K562 (cell line): ENCODE measurements around the gene NCOA1. TPM values are rescaled to one million over a fixed set of nuclear protein-coding genes. Genes with fewer than 3 reads are reported as not detected.

ENCODE experiments used
- BDP1 ChIP-seq: IDR thresholded peaks from 3 replicates; pipeline ENCODE4 v1.6.1; 2011; ENCODE audit not compliant: insufficient read length, insufficient read depth
- ELF2 ChIP-seq: fragments of 250-450 bp; sonication (Bioruptor Pico); IDR thresholded peaks from 2 replicates; pipeline ENCODE4 v1.5.0; 2021; ENCODE audit warnings: mild to moderate bottlenecking
- FOXA3 ChIP-seq, 2 experiments: fragments of 450-650 bp in 1 of 2; sonication (generic) in 1 of 2; formaldehyde crosslinking; IDR thresholded peaks in 1 of 2; conservative IDR thresholded peaks in 1 of 2; 2 replicates each; pipeline versions ENCODE4 v1.4.0 to v1.8.0; 2020 to 2022; ENCODE audit warnings: mild to moderate bottlenecking in 2 of 2, missing genetic modification reagents in 1 of 2
- GTF2A2 ChIP-seq: IDR thresholded peaks from 2 replicates; pipeline ENCODE4 v1.6.1; 2016; ENCODE audit warnings: mild to moderate bottlenecking, missing genetic modification characterization, missing compliant biosample characterization
- KLF16 ChIP-seq: IDR thresholded peaks from 2 replicates; pipeline ENCODE4 v1.6.1; 2016; ENCODE audit warnings: antibody characterized with exemption
- MIER1 ChIP-seq: fragments of 450-650 bp; IDR thresholded peaks from 2 replicates; pipeline ENCODE4 v1.6.1; 2016; ENCODE audit warnings: antibody characterized with exemption, mild to moderate bottlenecking, low read depth
- MTA1 ChIP-seq: fragments of 450-650 bp; IDR thresholded peaks from 2 replicates; pipeline ENCODE4 v1.6.1; 2017; ENCODE audit warnings: borderline replicate concordance
- PHF8 ChIP-seq: fragments of 200-600 bp; sonication (generic); IDR thresholded peaks from 2 replicates; pipeline ENCODE4 v1.6.1; 2012; ENCODE audit warnings: mixed run types, mild to moderate bottlenecking, inconsistent platforms, low read length, moderate library complexity, borderline replicate concordance
- POLR2A ChIP-seq: fragments of 450-650 bp; conservative IDR thresholded peaks from 2 replicates; pipeline ENCODE4 v1.6.1; 2016
- POLR2AphosphoS5 ChIP-seq: IDR thresholded peaks from 2 replicates; pipeline ENCODE4 v1.6.1; 2011; ENCODE audit warnings: mild to moderate bottlenecking, low read depth, low read length, moderate library complexity; ENCODE audit not compliant: control insufficient read depth, insufficient read depth
- SMARCA4 ChIP-seq: fragments of 450-650 bp; IDR thresholded peaks from 2 replicates; pipeline ENCODE4 v1.6.1; 2016
- SMC3 ChIP-seq: conservative IDR thresholded peaks from 2 replicates; pipeline ENCODE4 v1.6.1; 2011; ENCODE audit warnings: low read depth, low read length, improper control_type of control experiment; ENCODE audit not compliant: insufficient read depth
- SUPT5H ChIP-seq: fragments of 450-650 bp; IDR thresholded peaks from 2 replicates; pipeline ENCODE4 v1.6.1; 2016
- ZNF134 ChIP-seq: fragments of 250-450 bp; sonication (Bioruptor Pico); conservative IDR thresholded peaks from 2 replicates; pipeline ENCODE4 v1.4.0; 2020
- ZNF143 ChIP-seq: sonication (generic); formaldehyde crosslinking; IDR thresholded peaks from 2 replicates; pipeline ENCODE4 v1.9.0; 2022; ENCODE audit warnings: mild to moderate bottlenecking, missing genetic modification reagents
- ZNF217 ChIP-seq: sonication (generic); formaldehyde crosslinking; IDR thresholded peaks from 2 replicates; pipeline ENCODE4 v1.8.0; 2022; ENCODE audit warnings: mild to moderate bottlenecking, missing genetic modification reagents
- ZNF23 ChIP-seq: fragments of 250-450 bp; sonication (Bioruptor Pico); IDR thresholded peaks from 2 replicates; pipeline ENCODE4 v1.4.0; 2020; ENCODE audit warnings: mild to moderate bottlenecking
- ZNF347 ChIP-seq: fragments of 450-650 bp; formaldehyde crosslinking; IDR thresholded peaks from 2 replicates; pipeline ENCODE4 v1.4.0; 2020; ENCODE audit warnings: low read depth, mild to moderate bottlenecking, moderate library complexity
- polyA plus RNA-seq, 8 experiments: library from polyadenylated mRNA; depleted of rRNA in 4 of 8; stranded (reverse) in 5 of 8; unstranded in 3 of 8; fragments of >200 nt; fragmentation: Nextera tagmentation in 2 of 8; fragmentation: Illumina TruSeq in 1 of 8; extraction: Ambion mirVana in 2 of 8; extraction: Trizol in 1 of 8; gene quantifications; 2 replicates each; pipeline versions ENCODE4 v1.2.1 to v1.2.3, GENCODE V29; 2011 to 2014; ENCODE audit warnings: inconsistent platforms in 1 of 8, missing spikeins in 1 of 8
- total RNA-seq, 7 experiments: library from RNA; depleted of rRNA in 6 of 7; stranded (reverse); fragments of >200 nt in 6 of 7; fragmentation: Illumina TruSeq in 2 of 7; extraction: Trizol in 2 of 7; gene quantifications; 2 replicates each; pipeline versions ENCODE4 v1.2.1 to v1.2.3, GENCODE V29; 2011 to 2021; ENCODE audit warnings: low replicate concordance in 1 of 7
- TF ChIP-seq, protein P1 (sequence below): fragments of 250-450 bp; sonication (Bioruptor Pico); IDR thresholded peaks from 2 replicates; pipeline ENCODE4 v1.8.0; 2022; ENCODE audit warnings: moderate library complexity, mild to moderate bottlenecking, inconsistent platforms
- TF ChIP-seq, protein P2 (sequence below): fragments of 250-450 bp; sonication (Bioruptor Pico); IDR thresholded peaks from 2 replicates; pipeline ENCODE4 v1.5.0; 2021
- TF ChIP-seq, protein P3 (sequence below): fragments of 250-450 bp; sonication (Bioruptor Pico); IDR thresholded peaks from 2 replicates; pipeline ENCODE4 v1.5.0; 2021; ENCODE audit warnings: mild to moderate bottlenecking, borderline replicate concordance
- TF ChIP-seq, protein P4 (sequence below): fragments of 250-450 bp; sonication (Bioruptor Pico); IDR thresholded peaks from 2 replicates; pipeline ENCODE4 v1.8.0; 2022; ENCODE audit warnings: moderate library complexity, mild to moderate bottlenecking, inconsistent platforms
- TF ChIP-seq, protein P5 (sequence below): fragments of 450-650 bp; formaldehyde crosslinking; IDR thresholded peaks from 2 replicates; pipeline ENCODE4 v1.4.0; 2022; ENCODE audit warnings: missing genetic modification characterization

Gene NCOA1
- total and polyA plus RNA-seq, 9 of the 15 experiments (the other 6 are each of a cell fraction or from before 2014, with no cell fraction given): 4.9 to 25.7 (median 17.0) TPM

DNA sequence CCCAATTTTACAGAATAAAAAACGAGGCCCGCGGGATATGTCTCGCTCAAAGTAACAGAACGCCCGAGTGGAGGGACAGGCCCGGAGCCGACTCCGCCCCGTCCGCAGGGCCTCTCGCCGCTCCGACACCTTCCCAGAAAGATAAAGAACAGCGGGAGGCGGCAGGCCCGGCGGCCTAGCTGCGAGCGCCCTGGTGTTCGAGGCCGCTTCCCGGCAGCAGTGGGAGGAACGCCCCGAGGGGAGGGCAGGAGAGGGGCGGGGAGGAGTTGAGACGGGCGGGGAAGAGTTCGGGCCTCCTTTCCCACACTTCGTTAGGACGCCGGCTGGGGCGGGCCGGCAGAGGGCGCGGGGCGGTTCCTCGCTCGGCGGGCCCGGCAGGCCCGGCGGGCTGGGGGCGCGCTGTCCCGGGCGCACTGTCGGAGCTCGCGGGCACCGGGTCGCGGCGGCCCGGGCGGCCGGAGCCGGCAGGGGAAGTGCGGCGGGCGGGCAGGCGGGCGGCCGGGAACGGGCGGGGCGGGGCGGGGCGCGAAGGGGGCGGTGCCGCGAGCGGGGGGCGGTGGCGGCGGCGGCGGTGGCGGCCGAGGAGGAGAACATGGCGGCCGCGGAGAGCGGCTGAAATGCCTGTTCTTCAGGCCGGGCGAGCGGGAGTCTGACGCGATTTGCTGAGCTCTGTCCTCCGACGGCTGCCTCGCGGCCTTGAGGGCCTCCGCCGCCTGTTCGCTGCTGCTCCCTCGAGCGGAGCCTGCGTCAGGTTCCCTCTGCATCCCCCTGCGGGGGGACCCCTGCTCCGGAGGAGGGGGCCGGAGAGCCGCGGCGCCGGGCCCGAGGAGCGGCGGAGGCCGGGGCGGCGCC, at the start of gene NCOA1 (continued):
- TF ChIP-seq ZNF217 (CRISPR knock-in tag): no peak
- no peak for TF ChIP-seq FOXA3 (CRISPR knock-in tag; conservative IDR thresholded peaks at IDR 0.05 in 1 of 2, IDR thresholded peaks at IDR 0.05 in 1 of 2)
- TF ChIP-seq, protein P1, sequence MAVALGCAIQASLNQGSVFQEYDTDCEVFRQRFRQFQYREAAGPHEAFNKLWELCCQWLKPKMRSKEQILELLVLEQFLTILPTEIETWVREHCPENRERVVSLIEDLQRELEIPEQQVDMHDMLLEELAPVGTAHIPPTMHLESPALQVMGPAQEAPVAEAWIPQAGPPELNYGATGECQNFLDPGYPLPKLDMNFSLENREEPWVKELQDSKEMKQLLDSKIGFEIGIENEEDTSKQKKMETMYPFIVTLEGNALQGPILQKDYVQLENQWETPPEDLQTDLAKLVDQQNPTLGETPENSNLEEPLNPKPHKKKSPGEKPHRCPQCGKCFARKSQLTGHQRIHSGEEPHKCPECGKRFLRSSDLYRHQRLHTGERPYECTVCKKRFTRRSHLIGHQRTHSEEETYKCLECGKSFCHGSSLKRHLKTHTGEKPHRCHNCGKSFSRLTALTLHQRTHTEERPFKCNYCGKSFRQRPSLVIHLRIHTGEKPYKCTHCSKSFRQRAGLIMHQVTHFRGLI (CRISPR knock-in tag): no peak
- TF ChIP-seq KLF16: no peak
- no peak for TF ChIP-seq ZNF143
- TF ChIP-seq, protein P2, sequence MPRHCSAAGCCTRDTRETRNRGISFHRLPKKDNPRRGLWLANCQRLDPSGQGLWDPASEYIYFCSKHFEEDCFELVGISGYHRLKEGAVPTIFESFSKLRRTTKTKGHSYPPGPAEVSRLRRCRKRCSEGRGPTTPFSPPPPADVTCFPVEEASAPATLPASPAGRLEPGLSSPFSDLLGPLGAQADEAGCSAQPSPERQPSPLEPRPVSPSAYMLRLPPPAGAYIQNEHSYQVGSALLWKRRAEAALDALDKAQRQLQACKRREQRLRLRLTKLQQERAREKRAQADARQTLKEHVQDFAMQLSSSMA (CRISPR knock-in tag): no peak
- no peak for TF ChIP-seq MIER1
- TF ChIP-seq SUPT5H: peak; percentile 37; the same call in 1 of the 2 replicates
- no peak for TF ChIP-seq ELF2 (CRISPR knock-in tag)
- peak; percentile 52; the same call in 1 of the 2 replicates for TF ChIP-seq POLR2AphosphoS5
- TF ChIP-seq, protein P3, sequence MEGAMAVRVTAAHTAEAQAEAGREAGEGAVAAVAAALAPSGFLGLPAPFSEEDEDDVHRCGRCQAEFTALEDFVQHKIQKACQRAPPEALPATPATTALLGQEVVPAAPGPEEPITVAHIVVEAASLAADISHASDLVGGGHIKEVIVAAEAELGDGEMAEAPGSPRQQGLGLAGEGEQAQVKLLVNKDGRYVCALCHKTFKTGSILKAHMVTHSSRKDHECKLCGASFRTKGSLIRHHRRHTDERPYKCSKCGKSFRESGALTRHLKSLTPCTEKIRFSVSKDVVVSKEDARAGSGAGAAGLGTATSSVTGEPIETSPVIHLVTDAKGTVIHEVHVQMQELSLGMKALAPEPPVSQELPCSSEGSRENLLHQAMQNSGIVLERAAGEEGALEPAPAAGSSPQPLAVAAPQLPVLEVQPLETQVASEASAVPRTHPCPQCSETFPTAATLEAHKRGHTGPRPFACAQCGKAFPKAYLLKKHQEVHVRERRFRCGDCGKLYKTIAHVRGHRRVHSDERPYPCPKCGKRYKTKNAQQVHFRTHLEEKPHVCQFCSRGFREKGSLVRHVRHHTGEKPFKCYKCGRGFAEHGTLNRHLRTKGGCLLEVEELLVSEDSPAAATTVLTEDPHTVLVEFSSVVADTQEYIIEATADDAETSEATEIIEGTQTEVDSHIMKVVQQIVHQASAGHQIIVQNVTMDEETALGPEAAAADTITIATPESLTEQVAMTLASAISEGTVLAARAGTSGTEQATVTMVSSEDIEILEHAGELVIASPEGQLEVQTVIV: no peak
- TF ChIP-seq, protein P4, sequence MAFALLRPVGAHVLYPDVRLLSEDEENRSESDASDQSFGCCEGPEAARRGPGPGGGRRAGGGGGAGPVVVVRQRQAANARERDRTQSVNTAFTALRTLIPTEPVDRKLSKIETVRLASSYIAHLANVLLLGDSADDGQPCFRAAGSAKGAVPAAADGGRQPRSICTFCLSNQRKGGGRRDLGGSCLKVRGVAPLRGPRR (CRISPR knock-in tag): no peak
- no peak for TF ChIP-seq SMC3
- TF ChIP-seq, protein P5, sequence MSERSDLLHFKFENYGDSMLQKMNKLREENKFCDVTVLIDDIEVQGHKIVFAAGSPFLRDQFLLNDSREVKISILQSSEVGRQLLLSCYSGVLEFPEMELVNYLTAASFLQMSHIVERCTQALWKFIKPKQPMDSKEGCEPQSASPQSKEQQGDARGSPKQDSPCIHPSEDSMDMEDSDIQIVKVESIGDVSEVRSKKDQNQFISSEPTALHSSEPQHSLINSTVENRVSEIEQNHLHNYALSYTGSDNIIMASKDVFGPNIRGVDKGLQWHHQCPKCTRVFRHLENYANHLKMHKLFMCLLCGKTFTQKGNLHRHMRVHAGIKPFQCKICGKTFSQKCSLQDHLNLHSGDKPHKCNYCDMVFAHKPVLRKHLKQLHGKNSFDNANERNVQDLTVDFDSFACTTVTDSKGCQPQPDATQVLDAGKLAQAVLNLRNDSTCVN (CRISPR knock-in tag): no peak
- no peak for TF ChIP-seq BDP1
- TF ChIP-seq ZNF23 (CRISPR knock-in tag): no peak
- no peak for TF ChIP-seq MTA1
- TF ChIP-seq GTF2A2 (tag): no peak
- TF ChIP-seq POLR2A: peak; percentile 57; the same call in 1 of the 2 replicates
- TF ChIP-seq SMARCA4: no peak
- TF ChIP-seq ZNF134 (CRISPR knock-in tag): no peak
- TF ChIP-seq ZNF347 (CRISPR knock-in tag): no peak
- peak; percentile 75; the same call in 1 of the 2 replicates for TF ChIP-seq PHF8
